GM19043 (cell line): ENCODE results near the gene CFAP141.
"Not testable (repeated sequence)": the region's sequence is repeated elsewhere in the genome, so short reads cannot be mapped to it uniquely, and the experiment has no call there.

Experiments used
- ATAC-seq: cut with Tn5 transposase; IDR thresholded peaks from one replicate; pipeline ENCODE4 v1.9.1; 2021; ENCODE audit warnings: low read depth; ENCODE audit not compliant: unreplicated experiment

The CFAP141 gene

DNA sequence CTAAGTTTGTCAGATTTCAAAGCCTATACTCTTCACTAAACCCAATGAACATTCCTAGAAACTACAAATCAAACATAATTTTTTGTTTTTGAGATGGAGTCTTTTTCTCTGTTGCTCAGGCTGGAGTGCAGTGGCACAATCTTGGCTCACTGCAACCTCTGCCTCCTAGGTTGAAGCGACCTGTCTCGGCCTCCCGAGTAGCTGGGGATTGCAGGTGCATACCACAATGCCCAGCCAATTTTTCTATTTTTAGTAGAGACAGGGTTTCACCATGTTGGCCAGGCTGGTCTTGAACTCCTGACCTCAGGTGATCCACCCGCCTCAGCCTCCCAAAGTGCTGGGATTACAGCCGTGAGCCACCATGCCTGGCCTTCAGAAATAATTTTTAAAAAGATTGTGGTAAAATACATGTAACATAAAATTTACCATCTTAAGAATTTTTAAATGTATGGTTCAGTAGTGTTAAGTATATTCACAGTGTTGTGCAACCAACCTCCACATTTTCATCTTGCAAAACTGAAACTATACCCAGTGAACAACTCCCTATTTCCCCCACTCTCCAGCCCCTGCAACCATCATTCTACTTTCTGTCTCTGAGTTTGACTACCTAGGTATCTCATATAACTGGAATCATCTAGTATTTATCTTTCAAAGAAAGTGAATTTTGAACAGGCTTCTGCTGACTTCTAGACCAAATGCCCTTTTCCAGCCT is 2.7 kb upstream of the CFAP141 start:
- no peak for ATAC-seq

GRCh38 chr1:154207262-154207661 is 1.1 kb upstream of the CFAP141 start:
- no peak for ATAC-seq

DNA sequence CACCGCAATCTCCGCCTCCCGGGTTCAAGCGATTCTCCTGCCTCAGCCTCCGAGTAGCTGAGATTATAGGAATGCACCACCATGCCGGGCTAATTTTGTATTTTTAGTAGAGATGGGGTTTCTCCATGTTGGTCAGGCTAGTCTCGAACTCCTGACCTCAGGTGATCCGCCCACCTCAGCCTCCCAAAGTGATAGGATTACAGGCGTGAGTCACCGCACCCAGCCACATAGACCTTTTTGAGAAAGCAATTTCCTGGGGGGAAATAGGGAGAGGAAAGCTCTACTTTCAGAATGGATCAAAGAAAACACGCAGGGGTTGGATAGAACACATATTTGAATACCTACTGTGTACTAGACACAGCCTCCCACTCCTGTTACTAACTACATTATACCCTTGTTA is 355 bp downstream of the CFAP141 start:
- ATAC-seq = not testable (repeated sequence)

DNA sequence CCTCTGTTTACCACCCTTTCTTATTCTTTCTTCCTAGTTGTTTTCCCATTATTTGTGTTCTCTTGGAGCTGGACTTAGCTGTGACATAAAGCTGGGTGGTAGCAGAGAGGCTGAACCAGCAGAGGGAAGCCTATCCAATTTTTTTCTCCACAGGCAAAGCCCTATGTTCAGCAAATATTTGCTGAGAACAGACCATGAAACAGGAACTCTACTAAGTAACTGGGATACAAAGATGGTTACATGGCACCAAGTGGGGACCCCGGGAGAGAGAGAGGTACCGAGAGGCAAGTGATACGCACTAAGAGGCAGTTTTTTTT is 6.6 kb downstream of the CFAP141 start:
- ATAC-seq = no peak

GRCh38 chr1:154198756-154199562 is 7.2 kb downstream of the CFAP141 start:
- no peak for ATAC-seq

- no peak for ATAC-seq
Observed at GRCh38 chr1:154193821-154194220, 12.3 kb downstream of the CFAP141 start.

- no peak for ATAC-seq
Observed at GRCh38 chr1:154192476-154192875, 13.7 kb downstream of the CFAP141 start.

DNA sequence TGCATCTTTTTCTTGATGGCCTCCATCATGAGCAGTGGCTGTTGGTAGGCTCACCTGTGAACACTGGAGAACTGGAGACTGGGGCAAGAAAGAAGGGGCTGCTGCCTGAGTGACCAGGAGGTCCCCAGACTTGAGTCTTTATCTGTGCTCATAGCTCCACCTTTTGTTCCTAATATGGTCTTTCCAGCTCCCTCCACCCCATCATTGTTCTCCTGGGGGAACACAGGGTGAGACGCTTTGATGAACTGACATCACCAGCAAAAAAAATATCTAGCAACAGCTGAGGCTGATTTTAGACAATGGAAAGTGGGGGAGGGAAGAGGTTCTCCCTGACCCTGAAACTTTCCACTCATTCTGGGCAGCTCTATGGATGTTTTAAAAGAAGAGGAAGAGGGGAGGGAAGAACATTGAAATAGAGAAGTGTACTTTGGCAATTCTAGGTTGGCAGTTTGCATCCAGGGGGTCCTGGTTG is 14.1 kb downstream of the CFAP141 start, which contains the start of gene TPM3:
Gene TPM3, minus strand, starts transcription at position 111 of the 472 bp plus-strand sequence. Its CDS starts 82 bp downstream, at position 29.
- ATAC-seq = no peak

DNA sequence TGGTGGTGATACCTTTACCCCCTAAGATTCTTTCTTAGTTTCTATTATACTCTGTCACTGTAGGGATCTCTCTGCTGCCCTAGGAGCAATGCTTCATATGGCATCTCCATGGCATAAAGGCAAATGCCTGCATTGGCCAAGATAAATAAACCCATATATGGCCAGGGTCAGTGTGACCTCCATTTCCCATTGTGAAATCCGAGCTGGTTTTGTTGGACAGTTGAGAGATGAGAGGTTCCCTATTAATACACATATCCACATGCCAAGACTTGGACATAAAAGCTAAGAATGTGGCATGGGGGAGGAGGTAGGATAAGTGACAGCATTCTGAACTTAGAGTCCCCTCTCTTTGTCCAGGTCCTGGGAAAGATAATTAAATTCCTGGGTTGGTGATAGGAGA is 15.6 kb downstream of the CFAP141 start:
- ATAC-seq = no peak

- no peak for ATAC-seq
Observed at GRCh38 chr1:154186852-154187501, 19.2 kb downstream of the CFAP141 start.

- no peak for ATAC-seq
Observed at GRCh38 chr1:154186177-154186576, 20.0 kb downstream of the CFAP141 start.

GRCh38 chr1:154183046-154183915 is 22.9 kb downstream of the CFAP141 start:
- ATAC-seq = peak; percentile 69

- ATAC-seq = peak; percentile 43
Observed at GRCh38 chr1:154182344-154183045, 23.6 kb downstream of the CFAP141 start.

DNA sequence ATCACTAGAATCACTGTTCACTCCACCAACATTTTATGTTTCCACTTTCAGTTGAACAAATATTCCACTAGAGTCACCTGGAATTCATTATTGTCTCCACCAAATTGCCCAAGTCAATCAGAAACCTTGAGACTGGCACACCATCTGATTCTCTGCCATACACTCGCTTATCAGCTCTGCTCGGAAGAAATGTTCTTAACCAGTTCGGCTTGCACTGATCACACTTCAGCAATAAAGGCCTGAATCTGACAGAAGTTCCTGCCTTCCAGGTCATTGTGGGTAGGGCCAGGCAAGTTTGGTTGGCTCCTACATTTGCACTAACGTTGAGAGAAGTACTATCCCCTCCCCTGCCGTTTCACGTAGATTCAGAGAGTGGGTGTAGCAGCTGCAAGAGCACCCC is 24.2 kb downstream of the CFAP141 start:
- no peak for ATAC-seq

- ATAC-seq = no peak
Observed at GRCh38 chr1:154179946-154180687, 26.0 kb downstream of the CFAP141 start.

- no peak for ATAC-seq
Observed at GRCh38 chr1:154178911-154179811, 27.0 kb downstream of the CFAP141 start.

- ATAC-seq = no peak
Observed at GRCh38 chr1:154178013-154178412, 28.1 kb downstream of the CFAP141 start.

DNA sequence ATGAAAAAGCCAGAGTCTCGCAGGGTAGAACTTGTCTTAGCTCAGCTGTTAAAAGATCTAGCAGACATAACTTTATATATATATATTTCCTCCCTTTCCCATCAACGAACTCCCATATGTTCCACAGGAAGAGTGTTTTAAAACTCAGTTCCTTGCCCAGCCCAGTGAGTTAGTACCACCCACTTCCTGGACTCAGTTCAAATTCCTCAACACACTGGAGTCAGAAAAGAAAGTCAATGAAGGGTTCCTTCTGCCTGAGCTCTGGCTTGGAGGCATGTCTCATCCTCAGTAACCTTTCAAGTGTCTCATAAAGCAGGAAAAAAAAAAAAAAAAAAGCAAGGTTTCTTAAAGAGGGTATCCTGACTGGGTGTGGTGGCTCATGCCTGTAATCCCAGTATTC is 29.8 kb downstream of the CFAP141 start:
- no peak for ATAC-seq
